IPS-15b (cell line): ENCODE data around the gene RNGTT.

Source experiments
- H3K27me3 ChIP-seq: one replicate; pipeline ENCODE4 v1.6.1; 2013; ENCODE audit warnings: low read length; ENCODE audit not compliant: control insufficient read depth, insufficient read depth
- H3K36me3 ChIP-seq: one replicate; pipeline ENCODE4 v1.6.1; 2013; ENCODE audit warnings: low read length; ENCODE audit not compliant: control insufficient read depth, insufficient read depth
- H3K4me1 ChIP-seq: one replicate; pipeline ENCODE4 v1.6.1; 2013; ENCODE audit warnings: mild to moderate bottlenecking, low read length; ENCODE audit not compliant: control insufficient read depth, insufficient read depth
- H3K4me3 ChIP-seq: one replicate; pipeline ENCODE4 v1.5.1; 2013; ENCODE audit warnings: low read depth, low read length
- H3K9ac ChIP-seq: one replicate; pipeline ENCODE4 v1.6.1; 2013; ENCODE audit warnings: low read depth, mild to moderate bottlenecking, low read length
- H3K9me3 ChIP-seq: one replicate; pipeline ENCODE4 v1.6.1; 2013; ENCODE audit warnings: mild to moderate bottlenecking, low read length; ENCODE audit not compliant: control insufficient read depth, insufficient read depth

Gene RNGTT

DNA sequence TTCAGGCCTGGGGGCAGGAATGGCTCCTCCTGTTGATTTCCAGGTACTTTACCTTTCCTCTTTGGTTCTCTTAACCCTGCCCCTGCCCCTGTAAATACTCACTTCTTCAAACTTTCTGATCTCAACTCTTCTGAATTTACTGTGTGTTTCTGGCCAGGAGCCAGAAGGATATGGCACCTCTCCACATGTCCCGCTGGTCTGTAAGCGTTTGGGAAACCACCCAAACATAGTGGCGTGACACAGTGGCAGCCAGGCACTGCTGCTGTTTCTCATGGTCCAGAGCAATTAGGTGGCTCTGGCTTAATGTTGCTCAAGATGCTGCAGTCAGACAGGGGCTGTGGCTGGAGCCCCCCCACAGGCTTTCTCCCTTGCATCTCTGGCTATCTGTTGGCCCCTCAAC lies 374.5 kb downstream of the RNGTT start:
- Histone ChIP-seq H3K4me3 (no peak overlapping the region), H3K36me3 (no peaks in the 10 kb centered on the region), H3K9me3 (no peaks in the 10 kb centered on the region), H3K27me3 (no peaks in the 10 kb centered on the region), H3K9ac (no peak overlapping the region), H3K4me1 (peaks cover 6% of the 10 kb centered on the region)

GRCh38 chr6:88587150-88587520 lies 376.3 kb downstream of the RNGTT start:
- no peak overlapping the region for H3K4me3 ChIP-seq
- H3K9ac ChIP-seq: no peak overlapping the region
- H3K27me3 ChIP-seq: no peaks in the 10 kb centered on the region
- no peaks in the 10 kb centered on the region for H3K9me3 ChIP-seq
- H3K4me1 ChIP-seq: peaks cover 6% of the 10 kb centered on the region
- H3K36me3 ChIP-seq: no peaks in the 10 kb centered on the region

DNA sequence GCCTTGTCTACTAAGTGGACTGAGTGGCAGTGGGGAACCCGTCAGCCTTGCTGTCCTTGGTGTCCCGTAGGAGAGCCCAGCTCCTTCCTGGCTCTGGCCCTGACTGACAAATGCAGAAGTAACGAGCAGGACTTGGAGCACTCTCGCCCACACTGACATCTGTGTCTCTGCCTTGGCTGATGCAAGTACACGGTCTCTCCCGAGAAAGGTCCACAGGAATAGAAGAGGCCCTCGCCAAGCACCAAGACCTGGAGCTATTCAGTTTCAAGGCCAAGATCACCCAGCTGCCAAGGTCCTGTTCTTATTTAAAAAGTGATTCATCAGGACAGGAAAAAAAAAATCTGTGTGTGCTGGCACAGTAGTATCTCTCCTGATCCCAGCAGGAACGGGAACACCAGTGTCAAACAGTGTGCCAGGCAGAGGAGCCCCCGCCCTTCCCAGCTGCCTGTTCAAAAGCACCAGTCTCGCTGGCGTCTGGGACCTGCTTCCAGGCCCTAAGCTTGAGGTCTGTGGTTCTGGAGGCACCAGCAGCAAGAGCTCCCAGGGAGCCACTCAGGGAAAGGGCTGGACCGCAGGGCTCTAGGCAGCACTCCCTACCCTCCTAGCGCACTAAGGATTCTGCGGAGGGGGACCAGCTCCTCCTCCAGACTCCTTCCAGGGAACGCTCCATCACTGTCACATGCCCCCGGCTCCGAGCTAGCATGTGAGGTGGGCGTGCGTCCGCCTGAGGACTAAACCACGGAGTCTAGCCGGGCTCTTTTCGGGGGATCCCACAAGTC lies 376.9 kb downstream of the RNGTT start:
- Histone ChIP-seq H3K9me3 (no peaks in the 10 kb centered on the region), H3K4me1 (peaks cover 6% of the 10 kb centered on the region), H3K4me3 (no peak overlapping the region), H3K27me3 (no peaks in the 10 kb centered on the region), H3K9ac (no peak overlapping the region), H3K36me3 (no peaks in the 10 kb centered on the region)

GRCh38 chr6:88585276-88585692 lies 378.1 kb downstream of the RNGTT start:
- H3K9ac ChIP-seq: no peak overlapping the region
- no peak overlapping the region for H3K4me3 ChIP-seq
- H3K27me3 ChIP-seq: no peaks in the 10 kb centered on the region
- no peaks in the 10 kb centered on the region for H3K36me3 ChIP-seq
- H3K9me3 ChIP-seq: no peaks in the 10 kb centered on the region
- peaks cover 6% of the 10 kb centered on the region for H3K4me1 ChIP-seq

- peaks cover 6% of the 10 kb centered on the region for H3K4me1 ChIP-seq
- no peaks in the 10 kb centered on the region for H3K27me3 ChIP-seq
- H3K36me3 ChIP-seq: no peaks in the 10 kb centered on the region
- H3K9ac ChIP-seq: no peak overlapping the region
- H3K9me3 ChIP-seq: no peaks in the 10 kb centered on the region
- H3K4me3 ChIP-seq: no peak overlapping the region
These were observed 378.7 kb downstream of the RNGTT start for GRCh38 chr6:88584581-88585275.

DNA sequence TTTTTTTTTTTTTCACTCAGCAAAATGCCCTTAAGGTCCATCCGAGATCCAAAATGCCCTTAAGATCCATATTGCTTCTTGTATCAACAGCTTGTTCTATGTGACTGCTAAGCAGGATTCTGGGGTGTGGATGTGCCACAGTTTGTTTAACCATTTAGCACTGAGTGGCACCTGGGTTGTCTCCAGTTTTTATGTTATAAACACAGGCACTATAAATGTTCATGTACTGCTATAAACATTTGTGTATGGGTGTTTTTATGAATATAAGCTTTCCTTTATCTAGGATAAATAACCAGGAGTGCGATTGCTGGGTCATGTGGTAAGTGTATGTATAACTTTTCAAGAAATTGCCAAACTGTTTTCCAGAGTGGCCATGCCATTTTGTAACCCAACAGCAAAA lies 386.0 kb downstream of the RNGTT start:
- H3K36me3 ChIP-seq: no peaks in the 10 kb centered on the region
- H3K27me3 ChIP-seq: no peaks in the 10 kb centered on the region
- no peaks in the 10 kb centered on the region for H3K4me1 ChIP-seq
- no peak overlapping the region for H3K9ac ChIP-seq
- H3K4me3 ChIP-seq: no peak overlapping the region
- no peaks in the 10 kb centered on the region for H3K9me3 ChIP-seq

DNA sequence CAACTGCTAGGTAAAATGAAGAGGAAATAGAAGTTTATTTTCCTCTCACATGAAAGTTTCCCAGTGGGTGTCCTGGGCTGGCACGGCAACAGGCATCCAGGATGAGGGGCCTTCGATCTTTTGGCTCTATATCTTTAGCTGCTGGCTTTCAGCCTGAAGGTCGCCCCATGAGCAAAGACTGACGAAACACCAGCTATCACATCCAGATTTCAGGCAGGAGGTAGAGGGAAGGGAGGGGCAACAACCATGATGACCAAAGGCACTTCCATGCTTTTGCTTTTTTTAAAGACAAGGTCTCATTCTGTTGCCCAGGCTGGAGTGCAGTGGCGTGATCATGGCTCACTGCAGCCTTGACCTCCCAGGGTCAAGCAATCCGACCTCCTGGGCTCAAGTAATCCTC lies 387.9 kb downstream of the RNGTT start:
- Histone ChIP-seq H3K36me3 (no peaks in the 10 kb centered on the region), H3K9me3 (no peaks in the 10 kb centered on the region), H3K9ac (no peak overlapping the region), H3K4me3 (no peak overlapping the region), H3K4me1 (no peaks in the 10 kb centered on the region), H3K27me3 (no peaks in the 10 kb centered on the region)

GRCh38 chr6:88574651-88575050 lies 388.8 kb downstream of the RNGTT start:
- Histone ChIP-seq H3K36me3 (no peaks in the 10 kb centered on the region), H3K27me3 (no peaks in the 10 kb centered on the region), H3K4me1 (no peaks in the 10 kb centered on the region), H3K4me3 (no peak overlapping the region), H3K9me3 (peaks cover 3% of the 10 kb centered on the region), H3K9ac (no peak overlapping the region)

GRCh38 chr6:88574031-88574430 lies 389.4 kb downstream of the RNGTT start:
- Histone ChIP-seq H3K27me3 (no peaks in the 10 kb centered on the region), H3K36me3 (no peaks in the 10 kb centered on the region), H3K9me3 (peaks cover 4% of the 10 kb centered on the region), H3K4me1 (no peaks in the 10 kb centered on the region), H3K4me3 (no peak overlapping the region), H3K9ac (no peak overlapping the region)

GRCh38 chr6:88573561-88573960 lies 389.9 kb downstream of the RNGTT start:
- Histone ChIP-seq H3K9ac (no peak overlapping the region), H3K27me3 (no peaks in the 10 kb centered on the region), H3K36me3 (no peaks in the 10 kb centered on the region), H3K4me1 (no peaks in the 10 kb centered on the region), H3K9me3 (peaks cover 4% of the 10 kb centered on the region), H3K4me3 (no peak overlapping the region)

DNA sequence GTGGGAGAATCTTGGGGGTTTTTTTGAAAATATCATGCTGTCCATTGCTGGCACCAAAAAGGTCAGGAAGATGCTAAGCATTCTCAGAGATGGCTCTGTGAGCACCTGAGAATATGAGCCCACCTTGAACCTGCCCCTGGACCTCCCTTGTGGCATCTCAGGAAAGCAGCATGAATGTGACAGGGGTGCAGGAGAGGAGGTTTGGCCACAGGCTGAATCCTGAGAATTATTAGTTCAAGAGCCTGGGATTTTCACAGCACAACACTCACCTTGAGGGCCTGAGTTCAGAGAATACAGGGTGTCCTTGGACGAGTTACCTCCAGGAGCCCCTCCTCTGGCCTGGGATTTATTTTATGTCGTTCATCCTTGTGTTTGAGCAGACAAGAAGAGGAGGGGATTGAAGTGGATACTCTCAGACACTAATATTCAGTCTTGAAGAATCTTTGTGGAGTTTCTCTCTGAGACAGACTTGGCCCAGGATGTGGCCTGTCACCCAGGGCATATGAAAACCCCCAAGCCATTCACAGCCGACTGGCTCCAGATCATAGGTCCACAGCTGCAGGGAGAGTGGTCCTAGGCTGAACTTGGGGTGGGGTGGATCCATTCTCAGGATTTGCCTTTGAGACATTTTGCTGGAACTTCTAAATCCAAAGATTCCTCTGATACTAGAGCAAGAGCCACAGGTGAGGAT lies 390.8 kb downstream of the RNGTT start:
- Histone ChIP-seq H3K9ac (no peak overlapping the region), H3K4me1 (no peaks in the 10 kb centered on the region), H3K36me3 (no peaks in the 10 kb centered on the region), H3K4me3 (no peak overlapping the region), H3K9me3 (peaks cover 4% of the 10 kb centered on the region), H3K27me3 (no peaks in the 10 kb centered on the region)

DNA sequence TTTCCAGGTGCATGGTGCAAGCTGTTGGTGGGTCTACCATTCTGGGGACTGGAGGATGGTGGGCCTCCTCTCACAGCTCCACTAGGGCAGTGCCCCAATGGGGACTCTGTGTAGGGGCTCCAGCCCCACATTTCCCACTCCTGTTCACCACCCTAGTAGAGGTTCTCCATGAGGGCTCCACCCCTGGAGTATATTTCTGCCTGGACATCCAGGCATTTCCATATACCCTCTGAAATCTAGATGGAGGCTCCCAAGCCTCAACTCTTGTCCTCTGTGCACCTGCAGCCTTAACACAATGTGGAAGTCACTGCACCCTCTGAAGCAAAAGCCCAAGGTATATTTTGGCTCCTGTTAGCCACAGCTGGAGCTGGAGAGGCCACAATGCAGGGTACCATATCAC lies 393.5 kb downstream of the RNGTT start:
- H3K4me3 ChIP-seq: no peak overlapping the region
- H3K27me3 ChIP-seq: no peaks in the 10 kb centered on the region
- H3K4me1 ChIP-seq: peaks cover 3% of the 10 kb centered on the region
- H3K9me3 ChIP-seq: peaks cover 4% of the 10 kb centered on the region
- no peak overlapping the region for H3K9ac ChIP-seq
- H3K36me3 ChIP-seq: no peaks in the 10 kb centered on the region
